Testis (tissue), 3 donors: ENCODE results near the gene ALKBH7. TPM values are rescaled to one million over a fixed set of nuclear protein-coding genes. Genes with fewer than 3 reads are reported as not detected.
A peak's percentile ranks its signal among the peaks of the same experiment; 100 is the strongest.

Experiments
- DNase-seq: peaks from one replicate; pipeline ENCODE4 v3.0.0-alpha.2; 2019
- H3K27ac ChIP-seq, 2 donors: fragments of 200-600 bp; sonication (generic); one replicate each; pipeline ENCODE4 v1.5.1; 2019
- H3K27me3 ChIP-seq: fragments of 200-600 bp; sonication (generic); one replicate; pipeline ENCODE4 v1.5.1; 2019
- H3K36me3 ChIP-seq: fragments of 200-600 bp; sonication (generic); one replicate; pipeline ENCODE4 v1.5.1; 2017; ENCODE audit warnings: low read depth; ENCODE audit errors: missing control alignments
- H3K4me1 ChIP-seq: fragments of 200-600 bp; sonication (generic); one replicate; pipeline ENCODE4 v1.5.1; 2019
- H3K4me3 ChIP-seq, 2 donors: fragments of 200-600 bp; sonication (generic); one replicate each; pipeline ENCODE4 v1.5.1; 2017 to 2019
- H3K9me3 ChIP-seq: fragments of 200-600 bp; sonication (generic); one replicate; pipeline ENCODE4 v1.5.1; 2017
- POLR2A ChIP-seq: fragments of 450-650 bp; IDR thresholded peaks from one replicate; pipeline ENCODE4 v1.6.1; 2017; ENCODE audit warnings: antibody characterized with exemption, mild to moderate bottlenecking, moderate library complexity
- WGBS, 2 donors: methylation state at CpG; one replicate each; pipeline ENCODE4 v1.1.5; 2018; 5-methylcytosine and 5-hydroxymethylcytosine counted together
- intact Hi-C: fragments of 100-400 bp; cut with DNase I; formaldehyde crosslinking; loops from one replicate; pipeline ENCODE4 v1.15.1; 2023; ENCODE audit warnings: low total_unique reads
- polyA plus RNA-seq: library from polyadenylated mRNA; stranded (reverse); fragments of 350-450 nt; fragmentation: Illumina TruSeq; extraction: RNeasy Lipid Tissue Mini Kit (QIAGEN cat#74804); gene quantifications from one replicate; pipeline ENCODE4 v1.2.3, GENCODE V29; 2014; ENCODE audit warnings: low read depth, low replicate concordance; ENCODE audit not compliant: insufficient read depth
- total RNA-seq, 2 donors: library from RNA; depleted of rRNA; stranded (reverse); fragments of >200 nt; gene quantifications; one replicate each; pipeline ENCODE4 v1.2.3, GENCODE V29; 2016
- TF ChIP-seq, protein P1 (sequence below), 3 experiments: fragments of 450-650 bp in 2 of 3; fragments of 200-600 bp in 1 of 3; sonication (generic) in 1 of 3; IDR thresholded peaks; one replicate each; pipeline ENCODE4 v1.5.1; 2016 to 2019; ENCODE audit warnings: antibody characterized with exemption in 3 of 3, mild to moderate bottlenecking in 2 of 3, moderate library complexity in 1 of 3

The ALKBH7 gene
- total and polyA plus RNA-seq, 3 donors from 2014 or later = 243 to 608 (median 524) TPM

DNA sequence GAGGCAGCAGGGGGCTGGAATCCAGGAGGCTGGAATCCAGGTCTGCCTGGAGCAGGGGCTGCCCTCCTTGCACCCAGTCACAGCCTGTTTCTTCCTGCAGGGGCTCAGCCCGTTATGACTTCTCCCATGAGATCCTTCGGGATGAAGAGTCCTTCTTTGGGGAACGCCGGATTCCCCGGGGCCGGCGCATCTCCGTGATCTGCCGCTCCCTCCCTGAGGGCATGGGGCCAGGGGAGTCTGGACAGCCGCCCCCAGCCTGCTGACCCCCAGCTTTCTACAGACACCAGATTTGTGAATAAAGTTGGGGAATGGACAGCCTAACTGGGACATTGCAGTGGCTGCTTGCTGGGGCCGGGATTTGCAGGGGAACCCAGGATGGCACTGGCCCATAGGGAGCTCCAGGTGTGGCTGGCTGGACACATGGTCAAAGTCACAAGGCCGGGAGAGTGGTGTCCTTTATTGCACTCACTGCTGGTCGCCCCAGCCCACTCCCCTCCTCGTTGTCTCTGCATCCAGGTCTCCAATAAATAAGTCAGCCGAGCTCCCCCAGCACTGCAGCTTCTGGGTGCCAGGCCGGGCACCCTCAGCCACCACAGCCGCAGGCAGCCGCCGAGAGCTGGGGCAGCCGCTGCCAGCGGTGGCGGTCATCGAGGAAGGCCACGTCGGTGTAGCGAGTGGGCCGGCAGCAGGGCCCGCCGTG is 2.3 kb downstream of the ALKBH7 start:
- no peaks in the 10 kb centered on the region for H3K36me3 ChIP-seq
- DNase-seq = no peak
- intact Hi-C loops = no loop called here
- WGBS, 2 donors = 71 to 81% methylated on average over 4 to 29 of the region's 29 CpGs
- no peak overlapping the region for H3K27ac ChIP-seq
- no peak overlapping the region for H3K4me3 ChIP-seq
- H3K27me3 ChIP-seq = no peaks in the 10 kb centered on the region
- H3K9me3 ChIP-seq = no peaks in the 10 kb centered on the region
- peaks cover 8% of the 10 kb centered on the region for H3K4me1 ChIP-seq
- TF ChIP-seq, protein P1, sequence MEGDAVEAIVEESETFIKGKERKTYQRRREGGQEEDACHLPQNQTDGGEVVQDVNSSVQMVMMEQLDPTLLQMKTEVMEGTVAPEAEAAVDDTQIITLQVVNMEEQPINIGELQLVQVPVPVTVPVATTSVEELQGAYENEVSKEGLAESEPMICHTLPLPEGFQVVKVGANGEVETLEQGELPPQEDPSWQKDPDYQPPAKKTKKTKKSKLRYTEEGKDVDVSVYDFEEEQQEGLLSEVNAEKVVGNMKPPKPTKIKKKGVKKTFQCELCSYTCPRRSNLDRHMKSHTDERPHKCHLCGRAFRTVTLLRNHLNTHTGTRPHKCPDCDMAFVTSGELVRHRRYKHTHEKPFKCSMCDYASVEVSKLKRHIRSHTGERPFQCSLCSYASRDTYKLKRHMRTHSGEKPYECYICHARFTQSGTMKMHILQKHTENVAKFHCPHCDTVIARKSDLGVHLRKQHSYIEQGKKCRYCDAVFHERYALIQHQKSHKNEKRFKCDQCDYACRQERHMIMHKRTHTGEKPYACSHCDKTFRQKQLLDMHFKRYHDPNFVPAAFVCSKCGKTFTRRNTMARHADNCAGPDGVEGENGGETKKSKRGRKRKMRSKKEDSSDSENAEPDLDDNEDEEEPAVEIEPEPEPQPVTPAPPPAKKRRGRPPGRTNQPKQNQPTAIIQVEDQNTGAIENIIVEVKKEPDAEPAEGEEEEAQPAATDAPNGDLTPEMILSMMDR (IDR thresholded peaks at IDR 0.05) = no peak
- no peak for TF ChIP-seq POLR2A

DNA sequence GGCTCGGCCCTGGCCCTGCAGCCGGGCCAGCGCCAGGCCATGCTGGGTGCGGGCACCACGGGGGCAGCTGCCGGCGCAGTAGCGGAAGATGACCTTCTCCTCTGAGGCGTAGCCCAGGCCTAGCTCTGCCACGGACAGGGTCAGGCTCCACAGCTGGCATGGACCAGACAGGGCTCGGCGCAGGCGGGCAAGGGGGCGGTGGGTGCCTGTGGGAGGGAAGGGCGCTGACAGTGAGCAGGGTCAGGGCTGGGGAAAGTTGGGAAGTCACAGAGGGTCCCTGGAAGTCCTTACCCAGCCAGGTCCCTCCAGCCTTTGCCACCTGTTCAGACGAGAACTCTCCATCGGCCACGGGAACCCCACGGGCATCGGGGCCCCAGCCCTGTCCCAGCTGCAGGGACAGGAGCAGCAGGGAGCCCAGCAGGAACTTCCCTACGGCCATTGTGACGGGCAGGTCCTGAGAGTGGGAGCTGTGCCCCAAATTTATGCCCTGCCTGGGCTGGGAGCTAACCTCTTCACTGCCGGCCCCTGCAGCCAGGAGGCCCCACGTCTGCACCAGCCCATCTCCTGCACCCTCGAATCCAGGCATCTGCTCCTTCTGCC is 2.9 kb downstream of the ALKBH7 start, which contains the start of gene PSPN:
TSS of gene PSPN (minus strand) at position 523 of the 600 bp plus-strand sequence. CDS start at position 439, 84 bp downstream.
- intact Hi-C loops = no loop called here

DNA sequence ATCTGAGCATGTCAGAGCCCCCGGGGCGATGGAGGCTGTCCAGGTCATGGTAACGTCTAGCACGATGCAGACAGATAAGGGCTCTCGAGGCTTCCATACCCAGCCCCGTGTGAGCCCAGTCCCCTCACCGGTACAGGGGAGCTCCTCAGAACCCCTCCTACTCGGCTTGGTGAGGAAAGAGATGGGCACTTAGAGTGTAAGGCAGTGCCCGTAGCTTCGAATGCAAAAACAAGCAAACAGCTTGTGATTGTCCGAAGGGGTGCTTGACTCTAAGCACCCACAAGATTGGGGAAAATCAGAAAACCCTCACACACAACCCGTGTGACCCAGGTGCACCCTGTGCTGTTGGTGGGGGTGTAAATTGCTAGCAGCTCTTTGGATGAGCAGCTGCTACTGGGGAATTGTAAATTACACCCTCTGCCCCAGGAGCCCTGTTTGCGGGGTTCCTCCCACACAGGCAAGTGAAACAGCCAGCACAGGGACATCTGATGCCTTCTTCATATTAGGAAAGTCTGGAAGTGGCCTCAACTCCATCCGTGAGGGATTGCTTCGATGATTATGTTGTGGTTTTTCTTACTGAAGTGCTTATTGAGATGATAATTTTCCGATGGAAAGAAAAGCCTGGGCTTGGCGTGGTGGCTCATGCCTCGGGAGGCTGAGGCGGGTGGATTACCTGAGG is 4.1 kb downstream of the ALKBH7 start:
- Histone ChIP-seq H3K4me3 (no peak overlapping the region), H3K36me3 (no peaks in the 10 kb centered on the region), H3K4me1 (peaks cover 8% of the 10 kb centered on the region), H3K9me3 (no peaks in the 10 kb centered on the region), H3K27ac (peak overlapping the region in 1 of 2 donors; percentile 8), H3K27me3 (no peaks in the 10 kb centered on the region)
- no peak for DNase-seq
- 65 to 68% methylated on average over 14 to 19 of the region's 19 CpGs for WGBS, 2 donors
- intact Hi-C loops = no loop called here
- TF ChIP-seq, protein P1 (IDR thresholded peaks at IDR 0.05) = no peak
- TF ChIP-seq POLR2A = no peak

More for the DNA sequence above, 2.9 kb downstream of the ALKBH7 start, which contains the start of gene PSPN:
- Histone ChIP-seq H3K4me1 (peaks cover 8% of the 10 kb centered on the region), H3K27ac (peak within 1 kb of the TSS in 1 of 2 donors; percentile 8), H3K36me3 (no peaks in the 10 kb centered on the region), H3K27me3 (no peaks in the 10 kb centered on the region), H3K4me3 (no peak within 1 kb of the TSS), H3K9me3 (no peaks in the 10 kb centered on the region)
- TF ChIP-seq, protein P1 (IDR thresholded peaks at IDR 0.05) = no peak
- no peak for TF ChIP-seq POLR2A
- no peak for DNase-seq
- 84 to 93% methylated on average over 7 to 25 of the region's 25 CpGs for WGBS, 2 donors

DNA sequence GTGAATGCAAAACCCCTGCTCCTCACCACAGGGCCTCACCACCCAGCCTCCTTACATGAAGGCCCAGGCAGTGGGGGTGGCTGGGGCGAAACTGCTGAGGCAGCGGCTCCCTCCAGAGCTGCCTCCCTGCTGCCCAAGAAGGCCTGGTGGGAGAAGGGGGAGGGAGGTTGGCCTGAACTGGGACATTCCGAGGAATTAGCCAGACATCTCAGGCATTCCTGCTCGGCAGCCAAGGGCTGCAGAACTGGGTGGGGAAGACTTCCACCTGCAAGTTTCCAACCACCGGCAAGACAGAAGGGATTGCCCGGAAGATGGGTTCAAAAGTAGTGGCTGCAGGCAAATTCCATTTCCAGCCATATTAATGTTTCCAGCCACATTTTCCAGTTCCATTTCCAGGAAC is 5.4 kb downstream of the ALKBH7 start:
- peaks cover 8% of the 10 kb centered on the region for H3K4me1 ChIP-seq
- no peak overlapping the region for H3K4me3 ChIP-seq
- TF ChIP-seq, protein P1 (IDR thresholded peaks at IDR 0.05) = no peak
- TF ChIP-seq POLR2A = no peak
- H3K27me3 ChIP-seq = no peaks in the 10 kb centered on the region
- H3K36me3 ChIP-seq = no peaks in the 10 kb centered on the region
- intact Hi-C loops = no loop called here
- no peak overlapping the region for H3K27ac ChIP-seq
- 43 to 57% methylated on average over 4 to 6 of the region's 6 CpGs for WGBS, 2 donors
- no peaks in the 10 kb centered on the region for H3K9me3 ChIP-seq
- peak; percentile 32 for DNase-seq
